Peyer's patch (tissue), 4 donors: Measurements from ENCODE around the gene GPAT3. TPM values are rescaled to one million over a fixed set of nuclear protein-coding genes. Genes with fewer than 3 reads are reported as not detected.
"Not testable (repeated sequence)": the region's sequence is repeated elsewhere in the genome, so short reads cannot be mapped to it uniquely, and the experiment has no call there.

ENCODE experiments used
- DNase-seq, 3 donors: peaks; one replicate each; pipeline ENCODE4 v3.0.0-alpha.2; 2017 to 2019
- H3K27ac ChIP-seq, 4 donors: fragments of 200-600 bp; sonication (generic); one replicate each; pipeline ENCODE4 v1.5.1; 2016 to 2019
- H3K27me3 ChIP-seq, 2 donors: fragments of 200-600 bp; sonication (generic); one replicate each; pipeline ENCODE4 v1.5.1; 2019
- H3K36me3 ChIP-seq, 3 donors: fragments of 200-600 bp; sonication (generic); one replicate each; pipeline ENCODE4 v1.5.1; 2016 to 2019
- H3K4me1 ChIP-seq, 4 donors: fragments of 200-600 bp; sonication (generic); one replicate each; pipeline ENCODE4 v1.5.1; 2016 to 2019
- H3K4me3 ChIP-seq, 4 donors: fragments of 200-600 bp; sonication (generic); 1 replicate in 3 of 4; 2 replicates in 1 of 4; pipeline ENCODE4 v1.5.1; 2016 to 2019; ENCODE audit warnings: mild to moderate bottlenecking in 1 of 4
- H3K9me3 ChIP-seq, 4 donors: fragments of 200-600 bp; sonication (generic); one replicate each; pipeline ENCODE4 v1.5.1; 2016 to 2019; ENCODE audit warnings: mild to moderate bottlenecking in 1 of 4
- CTCF ChIP-seq, 6 experiments: fragments of 450-650 bp in 4 of 6; fragments of 200-600 bp in 2 of 6; sonication (generic) in 1 of 6; IDR thresholded peaks; one replicate each; pipeline ENCODE4 v1.5.1; 2017 to 2019; ENCODE audit warnings: antibody characterized with exemption in 6 of 6, mild to moderate bottlenecking in 3 of 6, moderate library complexity in 1 of 6
- POLR2A ChIP-seq, 2 donors: fragments of 450-650 bp; IDR thresholded peaks; one replicate each; pipeline ENCODE4 v1.5.1; 2017; ENCODE audit warnings: antibody characterized with exemption in 2 of 2, mild to moderate bottlenecking in 2 of 2, moderate library complexity in 2 of 2
- total RNA-seq, 4 donors: library from RNA; depleted of rRNA; stranded (reverse); fragments of >200 nt; gene quantifications; one replicate each; pipeline ENCODE4 v1.1.0, GENCODE V29; 2016

GPAT3 gene
- total RNA-seq, 4 donors from 2014 or later, result 7.4 to 86.0 (median 51.8) TPM

- DNase-seq, result peak in 1 of 3 donors; percentile 72
- H3K4me1 ChIP-seq, result peaks cover 0 to 22% (median 0%) of the 10 kb centered on the region in 4 donors
- no peak overlapping the region for H3K4me3 ChIP-seq
- TF ChIP-seq POLR2A (IDR thresholded peaks at IDR 0.05) (no peak), CTCF (IDR thresholded peaks at IDR 0.05) (no peak)
- H3K9me3 ChIP-seq, result peaks cover 0 to 15% (median 6%) of the 10 kb centered on the region in 4 donors
- H3K27me3 ChIP-seq, result no peaks in the 10 kb centered on the region
- H3K36me3 ChIP-seq, result no peaks in the 10 kb centered on the region
- peak overlapping the region in 3 of 4 donors; percentile 18 to 64 (median 63) for H3K27ac ChIP-seq
These were observed 83.2 kb downstream of the GPAT3 start for GRCh38 chr4:83618991-83619645.

GRCh38 chr4:83622127-83622526 is 86.2 kb downstream of the GPAT3 start:
- H3K27me3 ChIP-seq, H3K4me3 ChIP-seq, H3K36me3 ChIP-seq, DNase-seq, H3K27ac ChIP-seq: not testable (repeated sequence)
- Histone ChIP-seq H3K4me1 (peaks cover 0 to 22% (median 0%) of the 10 kb centered on the region in 4 donors), H3K9me3 (peaks cover 0 to 15% (median 5%) of the 10 kb centered on the region in 4 donors)

- peaks cover 0 to 10% (median 0%) of the 10 kb centered on the region in 4 donors for H3K4me1 ChIP-seq
- TF ChIP-seq CTCF (IDR thresholded peaks at IDR 0.05) (no peak), POLR2A (IDR thresholded peaks at IDR 0.05) (no peak)
- peaks cover 0 to 15% (median 5%) of the 10 kb centered on the region in 4 donors for H3K9me3 ChIP-seq
- H3K27ac ChIP-seq, result no peak overlapping the region
- DNase-seq, result no peak
- H3K36me3 ChIP-seq, result no peaks in the 10 kb centered on the region
- no peak overlapping the region for H3K4me3 ChIP-seq
- no peaks in the 10 kb centered on the region for H3K27me3 ChIP-seq
These were observed 89.9 kb downstream of the GPAT3 start for GRCh38 chr4:83625821-83626220.

GRCh38 chr4:83626245-83626836 is 90.4 kb downstream of the GPAT3 start:
- no peak for DNase-seq
- Histone ChIP-seq H3K9me3 (peaks cover 0 to 12% (median 5%) of the 10 kb centered on the region in 4 donors), H3K27me3 (no peaks in the 10 kb centered on the region), H3K36me3 (no peaks in the 10 kb centered on the region), H3K4me1 (peaks cover 0 to 16% (median 0%) of the 10 kb centered on the region in 4 donors), H3K27ac (no peak overlapping the region), H3K4me3 (no peak overlapping the region)
- TF ChIP-seq CTCF (IDR thresholded peaks at IDR 0.05) (no peak), POLR2A (IDR thresholded peaks at IDR 0.05) (no peak)

GRCh38 chr4:83629945-83630721 is 94.2 kb downstream of the GPAT3 start:
- Histone ChIP-seq H3K9me3 (no peaks in the 10 kb centered on the region), H3K27me3 (no peaks in the 10 kb centered on the region), H3K4me1 (peaks cover 0 to 20% (median 0%) of the 10 kb centered on the region in 4 donors), H3K27ac (peak overlapping the region in 3 of 4 donors; percentile 21 to 79 (median 63)), H3K4me3 (no peak overlapping the region), H3K36me3 (no peaks in the 10 kb centered on the region)
- TF ChIP-seq CTCF (IDR thresholded peaks at IDR 0.05) (no peak), POLR2A (IDR thresholded peaks at IDR 0.05) (no peak)
- DNase-seq, result peak in 2 of 3 donors; percentile 70 to 86
